ENCODE measurements around the gene NOMO2.
"Not testable (repeated sequence)": the region's sequence is repeated elsewhere in the genome, so short reads cannot be mapped to it uniquely, and the experiment has no call there.

NOMO2 gene

GRCh38 chr16:18547382-18547781 lies 14.5 kb downstream of the NOMO2 start:
- not testable (repeated sequence) for H3K4me1 ChIP-seq (ENCODE audit: insufficient read depth, low read length); H3K9ac ChIP-seq (ENCODE audit: low read depth, low read length); H3K36me3 ChIP-seq (ENCODE audit: insufficient read depth, low read length); H3K9me3 ChIP-seq (ENCODE audit: control insufficient read depth, insufficient read depth, low read length)

- H3K36me3 ChIP-seq (ENCODE audit: insufficient read depth, low read length); H3K9me3 ChIP-seq (ENCODE audit: control insufficient read depth, insufficient read depth, low read length); H3K4me1 ChIP-seq (ENCODE audit: insufficient read depth, low read length); H3K9ac ChIP-seq (ENCODE audit: low read depth, low read length): not testable (repeated sequence)
Measured at GRCh38 chr16:18546853-18547252, 15.0 kb downstream of the NOMO2 start.

GRCh38 chr16:18544232-18545081 lies 17.4 kb downstream of the NOMO2 start:
- not testable (repeated sequence) for H3K36me3 ChIP-seq (ENCODE audit: insufficient read depth, low read length); H3K9ac ChIP-seq (ENCODE audit: low read depth, low read length); H3K4me1 ChIP-seq (ENCODE audit: insufficient read depth, low read length); H3K9me3 ChIP-seq (ENCODE audit: control insufficient read depth, insufficient read depth, low read length)

GRCh38 chr16:18541912-18542311 lies 20.0 kb downstream of the NOMO2 start:
- not testable (repeated sequence) for H3K36me3 ChIP-seq (ENCODE audit: insufficient read depth, low read length); H3K9ac ChIP-seq (ENCODE audit: low read depth, low read length); H3K9me3 ChIP-seq (ENCODE audit: control insufficient read depth, insufficient read depth, low read length); H3K4me1 ChIP-seq (ENCODE audit: insufficient read depth, low read length)

GRCh38 chr16:18537004-18537403 lies 24.9 kb downstream of the NOMO2 start:
- H3K36me3 ChIP-seq (ENCODE audit: insufficient read depth, low read length); H3K4me1 ChIP-seq (ENCODE audit: insufficient read depth, low read length); H3K9me3 ChIP-seq (ENCODE audit: control insufficient read depth, insufficient read depth, low read length); H3K9ac ChIP-seq (ENCODE audit: low read depth, low read length): not testable (repeated sequence)

GRCh38 chr16:18535519-18536168 lies 26.3 kb downstream of the NOMO2 start:
- not testable (repeated sequence) for H3K36me3 ChIP-seq (ENCODE audit: insufficient read depth, low read length); H3K9ac ChIP-seq (ENCODE audit: low read depth, low read length); H3K9me3 ChIP-seq (ENCODE audit: control insufficient read depth, insufficient read depth, low read length); H3K4me1 ChIP-seq (ENCODE audit: insufficient read depth, low read length)

- not testable (repeated sequence) for H3K9me3 ChIP-seq (ENCODE audit: control insufficient read depth, insufficient read depth, low read length); H3K4me1 ChIP-seq (ENCODE audit: insufficient read depth, low read length); H3K36me3 ChIP-seq (ENCODE audit: insufficient read depth, low read length)
Measured at GRCh38 chr16:18534308-18534707, 27.6 kb downstream of the NOMO2 start.

GRCh38 chr16:18531323-18531722 lies 30.6 kb downstream of the NOMO2 start:
- H3K4me1 ChIP-seq (ENCODE audit: insufficient read depth, low read length); H3K9ac ChIP-seq (ENCODE audit: low read depth, low read length); H3K9me3 ChIP-seq (ENCODE audit: control insufficient read depth, insufficient read depth, low read length); H3K36me3 ChIP-seq (ENCODE audit: insufficient read depth, low read length): not testable (repeated sequence)

More at GRCh38 chr16:18534308-18534707, 27.6 kb downstream of the NOMO2 start:
- H3K9ac ChIP-seq (ENCODE audit: low read depth, low read length): not testable (repeated sequence)

- H3K4me1 ChIP-seq (ENCODE audit: insufficient read depth, low read length); H3K9me3 ChIP-seq (ENCODE audit: control insufficient read depth, insufficient read depth, low read length); H3K9ac ChIP-seq (ENCODE audit: low read depth, low read length); H3K36me3 ChIP-seq (ENCODE audit: insufficient read depth, low read length): not testable (repeated sequence)
Measured at GRCh38 chr16:18530329-18530728, 31.6 kb downstream of the NOMO2 start.

- not testable (repeated sequence) for H3K9ac ChIP-seq (ENCODE audit: low read depth, low read length); H3K36me3 ChIP-seq (ENCODE audit: insufficient read depth, low read length); H3K9me3 ChIP-seq (ENCODE audit: control insufficient read depth, insufficient read depth, low read length); H3K4me1 ChIP-seq (ENCODE audit: insufficient read depth, low read length)
Measured at GRCh38 chr16:18526547-18526946, 35.4 kb downstream of the NOMO2 start.

- not testable (repeated sequence) for H3K9me3 ChIP-seq (ENCODE audit: control insufficient read depth, insufficient read depth, low read length); H3K36me3 ChIP-seq (ENCODE audit: insufficient read depth, low read length); H3K9ac ChIP-seq (ENCODE audit: low read depth, low read length); H3K4me1 ChIP-seq (ENCODE audit: insufficient read depth, low read length)
Measured at GRCh38 chr16:18525882-18526482, 35.9 kb downstream of the NOMO2 start.

- H3K9me3 ChIP-seq (ENCODE audit: control insufficient read depth, insufficient read depth, low read length); H3K36me3 ChIP-seq (ENCODE audit: insufficient read depth, low read length); H3K4me1 ChIP-seq (ENCODE audit: insufficient read depth, low read length); H3K9ac ChIP-seq (ENCODE audit: low read depth, low read length): not testable (repeated sequence)
Measured at GRCh38 chr16:18522637-18523036, 39.3 kb downstream of the NOMO2 start.

GRCh38 chr16:18521445-18522181 lies 40.3 kb downstream of the NOMO2 start:
- H3K4me1 ChIP-seq (ENCODE audit: insufficient read depth, low read length); H3K36me3 ChIP-seq (ENCODE audit: insufficient read depth, low read length); H3K9ac ChIP-seq (ENCODE audit: low read depth, low read length); H3K9me3 ChIP-seq (ENCODE audit: control insufficient read depth, insufficient read depth, low read length): not testable (repeated sequence)

GRCh38 chr16:18518536-18519283 lies 43.2 kb downstream of the NOMO2 start:
- H3K4me1 ChIP-seq (ENCODE audit: insufficient read depth, low read length); H3K9ac ChIP-seq (ENCODE audit: low read depth, low read length); H3K36me3 ChIP-seq (ENCODE audit: insufficient read depth, low read length): not testable (repeated sequence)

More at GRCh38 chr16:18518536-18519283, 43.2 kb downstream of the NOMO2 start:
- not testable (repeated sequence) for H3K9me3 ChIP-seq (ENCODE audit: control insufficient read depth, insufficient read depth, low read length)
